Gastrocnemius medialis (tissue), 4 donors: Measurements from ENCODE around the gene GAB2.

Experiments
- CTCF ChIP-seq, 5 experiments: fragments of 450-650 bp in 3 of 5; fragments of 200-600 bp in 2 of 5; sonication (generic) in 2 of 5; IDR thresholded peaks in 4 of 5; conservative IDR thresholded peaks in 1 of 5; 1 replicate in 4 of 5; 2 replicates in 1 of 5; pipeline ENCODE4 v1.5.1; 2016 to 2019; ENCODE audit warnings: antibody characterized with exemption in 5 of 5, mild to moderate bottlenecking in 3 of 5, moderate library complexity in 3 of 5
- POLR2A ChIP-seq, 2 donors: fragments of 450-650 bp; IDR thresholded peaks; one replicate each; pipeline ENCODE4 v1.6.1; 2017; ENCODE audit warnings: antibody characterized with exemption in 2 of 2, mild to moderate bottlenecking in 2 of 2, moderate library complexity in 2 of 2

GRCh38 chr11:78402847-78403246, 14.8 kb downstream of the GAB2 start:
- no peak for TF ChIP-seq CTCF (IDR thresholded peaks at IDR 0.05 in 4 of 5, conservative IDR thresholded peaks at IDR 0.05 in 1 of 5)
- TF ChIP-seq POLR2A (IDR thresholded peaks at IDR 0.05), result no peak
